WI38 (cell line): ENCODE results near the gene WDR46.

Source experiments
- H3K4me3 ChIP-seq: 2 replicates; pipeline ENCODE4 v1.5.1; 2011; ENCODE audit warnings: low read depth, mild to moderate bottlenecking, control low read depth, low read length
- CTCF ChIP-seq: IDR thresholded peaks from 2 replicates; pipeline ENCODE4 v1.5.1; 2012; ENCODE audit warnings: low read depth, mild to moderate bottlenecking, control low read depth, low read length

WDR46 gene

GRCh38 chr6:33299237-33299944, 10.4 kb upstream of the WDR46 start:
- peak; percentile 63 for TF ChIP-seq CTCF
- peak overlapping the region; percentile 83 for H3K4me3 ChIP-seq

GRCh38 chr6:33298773-33299236, 9.8 kb upstream of the WDR46 start, which contains the start of gene RGL2:
Gene RGL2 (minus strand): TSS chr6:33298942. CDS start chr6:33298610, 332 bp downstream.
- H3K4me3 ChIP-seq = peak within 1 kb of the TSS; percentile 83
- no peak for TF ChIP-seq CTCF

- TF ChIP-seq CTCF = no peak
- peak overlapping the region; percentile 83 for H3K4me3 ChIP-seq
Observed at GRCh38 chr6:33297956-33298772, 9.1 kb upstream of the WDR46 start.

- H3K4me3 ChIP-seq = peak overlapping the region; percentile 83
- TF ChIP-seq CTCF = no peak
Observed at GRCh38 chr6:33297406-33297955, 8.4 kb upstream of the WDR46 start.

GRCh38 chr6:33296797-33297405, 7.9 kb upstream of the WDR46 start:
- H3K4me3 ChIP-seq = no peak overlapping the region; the same call in 1 of the 2 replicates
- no peak for TF ChIP-seq CTCF

- no peak for TF ChIP-seq CTCF
- H3K4me3 ChIP-seq = no peak overlapping the region
Observed at GRCh38 chr6:33295621-33296369, 6.8 kb upstream of the WDR46 start.
